IMR-90 (cell line): ENCODE measurements around the gene LMBR1L. TPM values are rescaled to one million over a fixed set of nuclear protein-coding genes. Genes with fewer than 3 reads are reported as not detected.

Source experiments
- ATAC-seq: fragments of 200-7000 bp; cut with Tn5 transposase; 2 replicates; pipeline ENCODE4 v1.9.1; 2020; ENCODE audit warnings: low read depth, mild to moderate bottlenecking, moderate library complexity
- BruUV-seq: library from RNA; stranded (reverse); fragments of 400-500 nt; replicated peaks from 2 replicates; lab custom pipeline; 2021; lab: Mats Ljungman, UMichigan
- CTCF ChIA-PET: fragments of 300-600 bp; formaldehyde crosslinking; extraction: SDS; loops from one replicate; lab custom pipeline; 2021; ENCODE audit warnings: antibody characterized with exemption; lab: Yijun Ruan, JAX
- POLR2A ChIA-PET: fragments of 300-600 bp; sonication (Branson Sonifier 250); formaldehyde crosslinking; loops from one replicate; lab custom pipeline; 2022; ENCODE audit warnings: antibody characterized with exemption; ENCODE audit not compliant: unreplicated experiment; lab: Charles Lee
- DNase-seq: peaks from one replicate; pipeline ENCODE4 v3.0.0; 2013
- H2AFZ ChIP-seq: replicated peaks from 2 replicates; pipeline ENCODE3; 2013; ENCODE audit warnings: low read length, mild to moderate bottlenecking; ENCODE audit not compliant: poor library complexity
- H2AK5ac ChIP-seq: 2 replicates; pipeline ENCODE4 v1.6.1; 2013; ENCODE audit warnings: low read depth, low read length, inconsistent platforms
- H2AK9ac ChIP-seq: replicated peaks from 2 replicates; pipeline ENCODE3; 2013; ENCODE audit warnings: mild to moderate bottlenecking, low read depth, low read length, moderate library complexity; ENCODE audit not compliant: poor library complexity
- H2BK120ac ChIP-seq: 2 replicates; pipeline ENCODE4 v1.6.1; 2013; ENCODE audit warnings: low read depth, low read length, inconsistent platforms
- H2BK15ac ChIP-seq: 3 replicates; pipeline ENCODE4 v1.6.1; 2013; ENCODE audit warnings: low read depth, low read length, inconsistent platforms
- H2BK20ac ChIP-seq: 2 replicates; pipeline ENCODE4 v1.6.1; 2013; ENCODE audit warnings: low read depth, mild to moderate bottlenecking, inconsistent platforms, low read length, moderate library complexity
- H2BK5ac ChIP-seq: 2 replicates; pipeline ENCODE4 v1.6.1; 2013; ENCODE audit warnings: mild to moderate bottlenecking, low read depth, low read length, inconsistent platforms; ENCODE audit not compliant: poor library complexity, severe bottlenecking
- H3K14ac ChIP-seq: replicated peaks from 2 replicates; pipeline ENCODE4 v1.6.1; 2013; ENCODE audit warnings: low read depth, low read length, inconsistent platforms
- H3K18ac ChIP-seq: 2 replicates; pipeline ENCODE4 v1.6.1; 2013; ENCODE audit warnings: low read depth, low read length, control low read depth
- H3K23ac ChIP-seq: 2 replicates; pipeline ENCODE4 v1.6.1; 2013; ENCODE audit warnings: low read depth, low read length, inconsistent platforms
- H3K27ac ChIP-seq: 2 replicates; pipeline ENCODE4 v1.5.1; 2013; ENCODE audit warnings: mild to moderate bottlenecking, control low read depth, low read length; ENCODE audit not compliant: insufficient read depth
- H3K27me3 ChIP-seq: 2 replicates; pipeline ENCODE4 v1.6.1; 2013; ENCODE audit warnings: low read length; ENCODE audit not compliant: control insufficient read depth, insufficient read depth
- H3K36me3 ChIP-seq: 2 replicates; pipeline ENCODE4 v1.6.1; 2013; ENCODE audit warnings: low read length, mixed read lengths; ENCODE audit not compliant: control insufficient read depth, insufficient read depth
- H3K4ac ChIP-seq: 2 replicates; pipeline ENCODE4 v1.6.1; 2013; ENCODE audit warnings: low read depth, low read length, inconsistent platforms
- H3K4me1 ChIP-seq: 2 replicates; pipeline ENCODE4 v1.6.1; 2013; ENCODE audit warnings: low read length, mixed read lengths; ENCODE audit not compliant: control insufficient read depth, insufficient read depth
- H3K4me2 ChIP-seq: 2 replicates; pipeline ENCODE4 v1.6.1; 2013; ENCODE audit warnings: low read depth, mild to moderate bottlenecking, control low read depth, low read length, moderate library complexity
- H3K4me3 ChIP-seq: 2 replicates; pipeline ENCODE4 v1.5.1; 2013; ENCODE audit warnings: low read depth, mild to moderate bottlenecking, control low read depth, low read length, moderate library complexity; ENCODE audit not compliant: insufficient read depth
- H3K56ac ChIP-seq: 2 replicates; pipeline ENCODE4 v1.6.1; 2013; ENCODE audit warnings: low read length, inconsistent platforms; ENCODE audit not compliant: insufficient read depth; ENCODE audit errors: extremely low read depth
- H3K79me1 ChIP-seq, 2 experiments: 2 replicates each; pipeline ENCODE4 v1.6.1; 2013; ENCODE audit warnings: low read length in 2 of 2, inconsistent platforms in 1 of 2, low read depth in 1 of 2
- H3K9ac ChIP-seq: 2 replicates; pipeline ENCODE4 v1.6.1; 2013; ENCODE audit warnings: low read depth, low read length, control low read depth
- H3K9me1 ChIP-seq: 2 replicates; pipeline ENCODE4 v1.6.1; 2013; ENCODE audit warnings: low read length, inconsistent platforms; ENCODE audit not compliant: insufficient read depth
- H3K9me3 ChIP-seq: 2 replicates; pipeline ENCODE4 v1.6.1; 2013; ENCODE audit warnings: low read length; ENCODE audit not compliant: control insufficient read depth, insufficient read depth
- H4K20me1 ChIP-seq: 2 replicates; pipeline ENCODE4 v1.6.1; 2013; ENCODE audit warnings: low read length, inconsistent platforms; ENCODE audit not compliant: insufficient read depth
- H4K5ac ChIP-seq: 2 replicates; pipeline ENCODE4 v1.6.1; 2013; ENCODE audit warnings: mild to moderate bottlenecking, low read depth, low read length, control low read depth
- H4K8ac ChIP-seq, 2 experiments: 2 replicates each; pipeline ENCODE4 v1.6.1; 2013; ENCODE audit warnings: low read depth in 2 of 2, low read length in 2 of 2, control low read depth in 1 of 2, inconsistent platforms in 1 of 2
- H4K91ac ChIP-seq: 2 replicates; pipeline ENCODE4 v1.6.1; 2013; ENCODE audit warnings: low read depth, low read length, inconsistent platforms; ENCODE audit not compliant: insufficient read depth
- CEBPB ChIP-seq: IDR thresholded peaks from 2 replicates; pipeline ENCODE4 v1.6.1; 2012; ENCODE audit warnings: low read depth, low read length, improper control_type of control experiment
- CHD1 ChIP-seq: IDR thresholded peaks from 2 replicates; pipeline ENCODE4 v1.6.1; 2012; ENCODE audit warnings: low read depth, low read length, improper control_type of control experiment
- CTCF ChIP-seq: conservative IDR thresholded peaks from 2 replicates; pipeline ENCODE4 v1.5.1; 2012; ENCODE audit warnings: mild to moderate bottlenecking, low read depth, low read length, improper control_type of control experiment
- MAFK ChIP-seq: IDR thresholded peaks from 2 replicates; pipeline ENCODE4 v1.6.1; 2012; ENCODE audit warnings: low read depth, low read length, improper control_type of control experiment
- MAZ ChIP-seq: IDR thresholded peaks from 2 replicates; pipeline ENCODE4 v1.6.1; 2012; ENCODE audit warnings: low read depth, mild to moderate bottlenecking, low read length, improper control_type of control experiment, moderate library complexity, borderline replicate concordance
- MXI1 ChIP-seq: IDR thresholded peaks from 2 replicates; pipeline ENCODE4 v1.6.1; 2012; ENCODE audit warnings: low read depth, mild to moderate bottlenecking, low read length, moderate library complexity, borderline replicate concordance
- POLR2A ChIP-seq: IDR thresholded peaks from 2 replicates; pipeline ENCODE4 v1.6.1; 2012; ENCODE audit warnings: mild to moderate bottlenecking, low read depth, low read length
- RAD21 ChIP-seq: IDR thresholded peaks from 2 replicates; pipeline ENCODE4 v1.6.1; 2012; ENCODE audit warnings: low read length, improper control_type of control experiment
- RCOR1 ChIP-seq: IDR thresholded peaks from 2 replicates; pipeline ENCODE4 v1.6.1; 2012; ENCODE audit warnings: mild to moderate bottlenecking, low read length, improper control_type of control experiment; ENCODE audit not compliant: insufficient replicate concordance
- RFX5 ChIP-seq: IDR thresholded peaks from 2 replicates; pipeline ENCODE4 v1.8.0; 2012; ENCODE audit warnings: low read depth, mild to moderate bottlenecking, low read length, moderate library complexity
- SMC3 ChIP-seq: fragments of 150-350 bp; IDR thresholded peaks from 2 replicates; pipeline ENCODE4 v1.6.1; 2016; ENCODE audit warnings: low read depth, mild to moderate bottlenecking, antibody characterized with exemption, low read length, moderate library complexity
- USF2 ChIP-seq: fragments of 150-350 bp; IDR thresholded peaks from 2 replicates; pipeline ENCODE4 v1.6.1; 2017; ENCODE audit warnings: mild to moderate bottlenecking, antibody characterized with exemption, low read length, low read depth
- WGBS, 2 experiments: methylation state at CpG; one replicate each; pipeline versions ENCODE4 v1.1.5 to v1.1.7; 2013; ENCODE audit warnings: missing lambda C conversion rate in 2 of 2; ENCODE audit not compliant: insufficient read length in 1 of 2; ENCODE audit errors: extremely low coverage in 2 of 2; 5-methylcytosine and 5-hydroxymethylcytosine counted together
- dilution Hi-C: fragments of 300-500 bp; cut with HindIII; formaldehyde crosslinking; loops from one replicate; pipeline ENCODE4 v1.14.3; 2018; ENCODE audit warnings: low sequenced_read_pairs; ENCODE audit not compliant: unreplicated experiment
- in situ Hi-C: fragments of 300-500 bp; cut with MboI; formaldehyde crosslinking; loops from 3 replicates; pipeline ENCODE4 v1.14.3; 2019; ENCODE audit warnings: low sequenced_read_pairs, inconsistent platforms, mixed read lengths
- intact Hi-C: fragments of 100-400 bp; cut with micrococcal nuclease; formaldehyde crosslinking; loops from 2 replicates; pipeline ENCODE4 v1.10.0; 2022
- polyA plus RNA-seq, 3 experiments: library from polyadenylated mRNA; depleted of rRNA; stranded (reverse); fragments of >200 nt; gene quantifications; 2 replicates each; pipeline ENCODE4 v1.2.3, GENCODE V29; 2012; ENCODE audit warnings: low replicate concordance in 1 of 3
- total RNA-seq: library from RNA; depleted of rRNA; stranded (reverse); fragments of >200 nt; gene quantifications from 2 replicates; pipeline ENCODE4 v1.2.3, GENCODE V29; 2012

LMBR1L gene
- total and polyA plus RNA-seq, 2 of the 4 experiments (the other 2 are of a cell fraction), result 33.0 to 44.6 TPM

GRCh38 chr12:49131051-49131893 lies 20.6 kb upstream of the LMBR1L start, which contains the start of gene TUBA1B:
TUBA1B (minus strand) TSS chr12:49131395; CDS start chr12:49131300, 95 bp downstream.
- H3K9me1 ChIP-seq, result no peaks in the 10 kb centered on the region
- TF ChIP-seq CTCF (no peak), CHD1 (0 out of 2 replicates have a peak, but pooled peaks have one; percentile 10), RCOR1 (no peak), MAZ (peak; percentile 94), POLR2A (peak; percentile 99), SMC3 (no peak), MAFK (no peak), MXI1 (peak; percentile 74; the same call in 1 of the 2 replicates), USF2 (no peak), RFX5 (no peak), CEBPB (no peak), RAD21 (no peak)

More at GRCh38 chr12:49131051-49131893, 20.6 kb upstream of the LMBR1L start, which contains the start of gene TUBA1B:
- ChIA-PET CTCF (interaction anchor here (0.7 to 2.8 kb wide), 6 partner anchors 20 to 114 kb away, joined by 3 to 10 read pairs (median 4); no protein-coding TSS in a partner anchor), POLR2A (interaction anchor here (0.5 to 1.8 kb wide), 13 partner anchors 56 to 378 kb away, joined by 3 to 10 read pairs (median 4); partner anchors contain the start of gene TUBA1A)
- peak; percentile 82 for DNase-seq
- Histone ChIP-seq H3K27ac (peak within 1 kb of the TSS; percentile 89), H2AFZ (peak within 1 kb of the TSS; percentile 90), H3K4ac (peak within 1 kb of the TSS; percentile 97), H3K4me1 (peaks cover 7% of the 10 kb centered on the region), H4K8ac (peak within 1 kb of the TSS; percentile 82 to 99), H2AK9ac (peak within 1 kb of the TSS; percentile 100), H2BK5ac (peak within 1 kb of the TSS; percentile 89), H3K23ac (peak within 1 kb of the TSS; percentile 98), H3K9me3 (no peaks in the 10 kb centered on the region), H4K5ac (peak within 1 kb of the TSS; percentile 96), H3K27me3 (no peaks in the 10 kb centered on the region), H3K56ac (peak within 1 kb of the TSS; percentile 99), H2AK5ac (peak within 1 kb of the TSS; percentile 96), H3K18ac (peak within 1 kb of the TSS; percentile 74), H3K4me2 (peak within 1 kb of the TSS; percentile 87), H2BK120ac (peak within 1 kb of the TSS; percentile 63), H2BK15ac (peak within 1 kb of the TSS; percentile 30; the same call in 1 of the 3 replicates), H3K4me3 (peak within 1 kb of the TSS; percentile 82), H3K9ac (peak within 1 kb of the TSS; percentile 95), H2BK20ac (peak within 1 kb of the TSS; percentile 1; the same call in 1 of the 2 replicates), H3K79me1 (peaks cover 6 to 49% of the 10 kb centered on the region in 2 experiments), H4K20me1 (peaks cover 40% of the 10 kb centered on the region), H3K14ac (peak within 1 kb of the TSS; percentile 97), H4K91ac (peak within 1 kb of the TSS; percentile 97), H3K36me3 (peaks cover 25% of the 10 kb centered on the region)
- peak; percentile 90 for ATAC-seq
- intact Hi-C loops, result loop anchor here (1.0 to 10.0 kb wide), 3 partner anchors 58 to 134 kb away; partner anchors contain the start of genes TUBA1A and TUBA1C
- 1% methylated on average over 63 of the region's 79 CpGs; no CpG with 5 or more reads in 1 of the 2 experiments for WGBS, 2 experiments
- in situ Hi-C loops, result loop anchor here (10.0 kb wide), 1 partner anchor 54 kb away; the partner anchor contains the start of gene TUBA1A
- dilution Hi-C loops, result no loop called here
- BruUV-seq, result no TSS peak
